GM12891 (cell line): ENCODE measurements around the gene UNC119B.

ENCODE experiments used
- POLR2A ChIP-seq: IDR thresholded peaks from 2 replicates; pipeline ENCODE4 v1.6.1; 2011; ENCODE audit warnings: low read depth, low read length, control low read depth
- POLR2AphosphoS5 ChIP-seq: IDR thresholded peaks from 2 replicates; pipeline ENCODE4 v1.6.1; 2011; ENCODE audit warnings: low read depth, low read length, control low read depth
- TAF1 ChIP-seq: IDR thresholded peaks from 2 replicates; pipeline ENCODE4 v1.6.1; 2011; ENCODE audit warnings: low read depth, low read length, control low read depth

DNA sequence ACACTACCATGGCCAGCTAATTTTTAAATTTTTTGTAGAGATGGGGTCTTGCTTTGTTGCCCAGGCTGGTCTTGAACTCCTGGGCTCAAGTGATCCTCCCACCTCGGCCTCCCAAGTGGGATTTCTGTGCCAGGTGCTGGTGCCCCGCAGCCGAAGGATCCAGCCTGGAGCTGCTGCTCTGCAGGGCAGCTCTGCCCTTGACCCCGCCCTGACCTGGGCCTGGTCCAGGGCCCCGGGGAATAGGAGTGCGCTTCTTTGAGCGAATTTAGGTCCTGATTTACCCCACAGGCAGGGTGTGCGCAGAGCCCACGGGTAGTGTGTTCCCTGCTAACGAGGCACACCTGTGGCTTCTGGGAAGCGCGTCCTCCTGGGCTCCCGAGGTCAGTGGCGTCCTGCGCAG lies 30.6 kb downstream of the UNC119B start:
- TF ChIP-seq TAF1, result no peak
- no peak for TF ChIP-seq POLR2AphosphoS5
- TF ChIP-seq POLR2A, result no peak
